GM12878 (cell line): ENCODE measurements around the gene XG. TPM values are rescaled to one million over a fixed set of nuclear protein-coding genes. Genes with fewer than 3 reads are reported as not detected.

ENCODE experiments used
- ATAC-seq: fragments of 200-7000 bp; cut with Tn5 transposase; 3 replicates; pipeline ENCODE4 v1.9.1; 2020; ENCODE audit warnings: mild to moderate bottlenecking, moderate library complexity
- BruUV-seq: library from RNA; stranded (reverse); fragments of 400-500 nt; replicated peaks from 2 replicates; lab custom pipeline; 2021; lab: Mats Ljungman, UMichigan
- CTCF ChIA-PET: fragments of 300-600 bp; sonication (Branson Sonifier 250); formaldehyde crosslinking; extraction: SDS; loops from one replicate; lab custom pipeline; 2021; ENCODE audit warnings: inconsistent platforms; lab: Yijun Ruan, JAX
- POLR2A ChIA-PET: fragments of 350-600 bp; formaldehyde crosslinking; extraction: SDS; loops from one replicate; lab custom pipeline; 2021; ENCODE audit warnings: inconsistent platforms; lab: Charles Lee
- RAD21 ChIA-PET: fragments of 300-600 bp; sonication (Branson Sonifier 250); formaldehyde crosslinking; loops from one replicate; lab custom pipeline; 2023; ENCODE audit warnings: antibody characterized with exemption; ENCODE audit not compliant: unreplicated experiment; lab: Charles Lee
- SMC1A ChIA-PET: fragments of 300-600 bp; sonication (Branson Sonifier 250); formaldehyde crosslinking; loops from one replicate; lab custom pipeline; 2023; ENCODE audit not compliant: unreplicated experiment, uncharacterized antibody; lab: Charles Lee
- DNase-seq: peaks from one replicate; pipeline ENCODE4 v3.0.0-alpha.2; 2011; ENCODE audit warnings: low read depth, low spot score
- FAIRE-seq: peaks from 3 replicates; lab custom pipeline; 2011; peaks lifted over from hg19 to GRCh38; lab: Jason Lieb, UNC
- H2AFZ ChIP-seq: 2 replicates; pipeline ENCODE4 v1.6.0; 2011; ENCODE audit warnings: low read depth, low read length, control low read depth; ENCODE audit not compliant: control insufficient read depth
- H3K27ac ChIP-seq: 2 replicates; pipeline ENCODE4 v1.5.1; 2011; ENCODE audit warnings: control low read depth; ENCODE audit not compliant: control insufficient read depth, insufficient read depth
- H3K27me3 ChIP-seq, 2 experiments: replicated peaks in 1 of 2; 2 replicates each; pipeline versions ENCODE4 v1.6.0 to v1.6.1; 2011; ENCODE audit warnings: low read length in 1 of 2; ENCODE audit not compliant: control insufficient read depth in 2 of 2, insufficient read depth in 2 of 2
- H3K36me3 ChIP-seq, 2 experiments: 2 replicates each; pipeline ENCODE4 v1.5.1; 2011; ENCODE audit warnings: low read length in 1 of 2; ENCODE audit not compliant: control insufficient read depth in 2 of 2, insufficient read depth in 2 of 2
- H3K4me1 ChIP-seq: 2 replicates; pipeline ENCODE4 v1.6.1; 2011; ENCODE audit warnings: mild to moderate bottlenecking, low read length, moderate library complexity, mixed read lengths; ENCODE audit not compliant: control insufficient read depth, insufficient read depth
- H3K4me2 ChIP-seq: 2 replicates; pipeline ENCODE4 v1.6.0; 2011; ENCODE audit warnings: control low read depth; ENCODE audit not compliant: control insufficient read depth, insufficient read depth
- H3K4me3 ChIP-seq: fragments of 200-600 bp; sonication (generic); 2 replicates; pipeline ENCODE4 v1.5.1; 2016
- H3K79me2 ChIP-seq: 2 replicates; pipeline ENCODE4 v1.6.0; 2011; ENCODE audit warnings: low read length; ENCODE audit not compliant: control insufficient read depth, insufficient read depth
- H3K9ac ChIP-seq: 2 replicates; pipeline ENCODE4 v1.8.0; 2011; ENCODE audit warnings: low read length, control low read depth, mixed read lengths; ENCODE audit not compliant: control insufficient read depth, insufficient read depth
- H3K9me3 ChIP-seq: replicated peaks from 3 replicates; pipeline ENCODE4 v1.5.1; 2011; ENCODE audit warnings: mild to moderate bottlenecking, low read length; ENCODE audit not compliant: control insufficient read depth, insufficient read depth
- H4K20me1 ChIP-seq: 2 replicates; pipeline ENCODE4 v1.6.0; 2011; ENCODE audit not compliant: control insufficient read depth, insufficient read depth
- E2F8 ChIP-seq: fragments of 450-650 bp; IDR thresholded peaks from 2 replicates; pipeline ENCODE4 v1.6.1; 2018; ENCODE audit warnings: mild to moderate bottlenecking, low read depth, moderate library complexity; ENCODE audit not compliant: partially characterized antibody
- HDAC2 ChIP-seq: fragments of 200-600 bp; sonication (generic); IDR thresholded peaks from 2 replicates; pipeline ENCODE4 v1.6.1; 2017
- MYB ChIP-seq: fragments of 150-350 bp; IDR thresholded peaks from 2 replicates; pipeline ENCODE4 v1.6.1; 2014; ENCODE audit warnings: mild to moderate bottlenecking, low read depth, low read length, borderline replicate concordance
- WGBS: methylation state at CpG from one replicate; pipeline ENCODE4 v1.1.6; 2016; ENCODE audit warnings: low lambda C conversion rate; ENCODE audit not compliant: insufficient replicate concordance, insufficient coverage; ENCODE audit errors: missing lambda C conversion rate; 5-methylcytosine and 5-hydroxymethylcytosine counted together
- in situ Hi-C: fragments of 300-500 bp; cut with MboI; formaldehyde crosslinking; loops from 9 replicates; pipeline ENCODE4 v1.14.3; 2018; ENCODE audit warnings: mixed read lengths
- intact Hi-C: fragments of 100-400 bp; cut with micrococcal nuclease; formaldehyde crosslinking; loops from one replicate; pipeline ENCODE4 v1.14.2; 2022; ENCODE audit not compliant: unreplicated experiment
- polyA plus RNA-seq, 11 experiments: library from polyadenylated mRNA; depleted of rRNA in 4 of 11; unstranded in 6 of 11; stranded (reverse) in 5 of 11; fragments of >200 nt; fragmentation: Nextera tagmentation in 4 of 11; fragmentation: Illumina TruSeq in 1 of 11; extraction: Ambion mirVana in 4 of 11; extraction: Trizol in 1 of 11; gene quantifications; 1 replicate in 1 of 11; 2 replicates in 10 of 11; pipeline versions ENCODE4 v1.2.1 to v1.2.3, GENCODE V29; 2011 to 2016; ENCODE audit warnings: inconsistent platforms in 2 of 11, missing spikeins in 2 of 11, low read depth in 1 of 11
- total RNA-seq, 4 experiments: library from RNA; depleted of rRNA in 3 of 4; stranded (reverse); fragments of >200 nt in 3 of 4; fragmentation: Illumina TruSeq in 1 of 4; extraction: Trizol in 1 of 4; gene quantifications; 2 replicates each; pipeline versions ENCODE4 v1.2.1 to v1.2.3, GENCODE V29; 2013 to 2021

Gene XG
- total and polyA plus RNA-seq, 10 of the 15 experiments (the other 5 are each of a cell fraction or from before 2014, with no cell fraction given): not detected

- ChIA-PET SMC1A (no interaction called here), CTCF (no interaction called here), POLR2A (no interaction called here), RAD21 (no interaction called here)
- no TSS peak for BruUV-seq
- H3K4me1 ChIP-seq: no peaks in the 10 kb centered on the region
- FAIRE-seq (no peak), DNase-seq (no peak), ATAC-seq (no peak)
- H3K4me3 ChIP-seq: no peak overlapping the region
- H3K36me3 ChIP-seq: peaks cover 2 to 7% of the 10 kb centered on the region in 2 experiments
- 93% methylated on average over 9 of the region's 9 CpGs for WGBS
- no peaks in the 10 kb centered on the region for H3K79me2 ChIP-seq
- in situ Hi-C loops: no loop called here
- no peaks in the 10 kb centered on the region; the same call in 2 of the 3 replicates for H3K9me3 ChIP-seq
- no peaks in the 10 kb centered on the region for H3K27me3 ChIP-seq
- TF ChIP-seq HDAC2 (no peak), E2F8 (no peak)
- no peak overlapping the region for H2AFZ ChIP-seq
- no peak overlapping the region for H3K27ac ChIP-seq
- intact Hi-C loops: no loop called here
- H4K20me1 ChIP-seq: no peaks in the 10 kb centered on the region
- H3K9ac ChIP-seq: no peak overlapping the region
- no peak overlapping the region for H3K4me2 ChIP-seq
Measured at GRCh38 chrX:2733286-2733685, 18.6 kb upstream of the XG start.

DNA sequence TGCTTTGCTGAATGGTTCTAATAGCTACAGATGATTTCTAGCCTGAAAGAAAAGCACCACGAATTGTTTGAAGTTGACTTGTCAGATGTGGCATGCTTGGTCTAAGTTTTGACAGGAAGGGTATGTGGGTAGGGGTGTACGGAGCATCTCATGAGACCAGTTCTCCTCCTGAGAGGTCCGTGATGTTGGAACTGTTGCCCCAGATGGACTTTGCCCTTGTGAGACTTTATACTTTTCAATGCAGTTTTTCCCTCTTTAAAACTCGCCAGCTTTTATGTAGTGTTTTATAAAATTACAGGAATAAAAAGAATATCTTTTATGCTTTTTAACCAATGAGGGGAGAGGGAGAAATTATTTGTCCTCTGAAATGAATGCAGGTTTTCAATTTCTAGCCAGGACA, 16.6 kb upstream of the XG start:
- CTCF ChIA-PET: no interaction called here
- Histone ChIP-seq H3K27me3 (no peaks in the 10 kb centered on the region), H3K9ac (no peak overlapping the region), H3K4me1 (no peaks in the 10 kb centered on the region), H4K20me1 (no peaks in the 10 kb centered on the region), H3K4me3 (no peak overlapping the region), H2AFZ (no peak overlapping the region), H3K79me2 (no peaks in the 10 kb centered on the region), H3K36me3 (peaks cover 2 to 5% of the 10 kb centered on the region in 2 experiments), H3K9me3 (no peaks in the 10 kb centered on the region; the same call in 2 of the 3 replicates), H3K27ac (no peak overlapping the region), H3K4me2 (no peak overlapping the region)
- SMC1A ChIA-PET: no interaction called here
- RAD21 ChIA-PET: no interaction called here
- ATAC-seq: no peak
- BruUV-seq: no TSS peak
- in situ Hi-C loops (no loop called here), intact Hi-C loops (no loop called here)
- POLR2A ChIA-PET: no interaction called here
- TF ChIP-seq E2F8: no peak
- TF ChIP-seq MYB: no peak
- peak; percentile 52 for FAIRE-seq
- WGBS: 95% methylated on average over 4 of the region's 4 CpGs
- DNase-seq: no peak
